Mesenchymal stem cell (in vitro differentiated cells and primary cell): ENCODE data around the gene RNU2-1.

ENCODE experiments used
- DNase-seq: peaks from one replicate; pipeline ENCODE4 v3.0.0-alpha.2; 2013
- H2AFZ ChIP-seq: one replicate; pipeline ENCODE4 v1.6.1; 2013; ENCODE audit warnings: low read depth, mild to moderate bottlenecking, control low read depth, inconsistent platforms, low read length, moderate library complexity
- H2AK5ac ChIP-seq: 2 replicates; pipeline ENCODE4 v1.6.1; 2013; ENCODE audit warnings: low read length, moderate library complexity, mild to moderate bottlenecking, inconsistent platforms; ENCODE audit not compliant: severe bottlenecking
- H2BK120ac ChIP-seq: one replicate; pipeline ENCODE4 v1.6.1; 2013; ENCODE audit warnings: low read depth, mild to moderate bottlenecking, inconsistent platforms, low read length, moderate library complexity
- H2BK12ac ChIP-seq, 2 experiments: one replicate each; pipeline ENCODE4 v1.6.1; 2013; ENCODE audit warnings: inconsistent platforms in 2 of 2, low read length in 2 of 2, mild to moderate bottlenecking in 2 of 2, moderate library complexity in 2 of 2, control low read depth in 1 of 2
- H2BK15ac ChIP-seq: one replicate; pipeline ENCODE4 v1.6.1; 2013; ENCODE audit warnings: mild to moderate bottlenecking, low read depth, inconsistent platforms; ENCODE audit not compliant: poor library complexity, severe bottlenecking
- H2BK5ac ChIP-seq: 2 replicates; pipeline ENCODE4 v1.6.1; 2013; ENCODE audit warnings: low read depth, mild to moderate bottlenecking, low read length, control low read depth, inconsistent platforms; ENCODE audit not compliant: poor library complexity, severe bottlenecking
- H3K14ac ChIP-seq, 2 experiments: one replicate each; pipeline ENCODE4 v1.6.1; 2013; ENCODE audit warnings: inconsistent platforms in 2 of 2, low read length in 2 of 2, control low read depth in 1 of 2, mild to moderate bottlenecking in 1 of 2, moderate library complexity in 1 of 2
- H3K18ac ChIP-seq, 2 experiments: one replicate each; pipeline ENCODE4 v1.6.1; 2013; ENCODE audit warnings: inconsistent platforms in 2 of 2, low read length in 2 of 2, control low read depth in 1 of 2, low read depth in 1 of 2, mild to moderate bottlenecking in 1 of 2
- H3K23ac ChIP-seq, 2 experiments: one replicate each; pipeline ENCODE4 v1.6.1; 2013; ENCODE audit warnings: inconsistent platforms in 2 of 2, low read length in 2 of 2, mild to moderate bottlenecking in 2 of 2, moderate library complexity in 2 of 2, control low read depth in 1 of 2
- H3K27ac ChIP-seq: 2 replicates; pipeline ENCODE4 v1.5.1; 2013; ENCODE audit warnings: mild to moderate bottlenecking, moderate library complexity, low read length, control low read depth, inconsistent platforms; ENCODE audit not compliant: poor library complexity, severe bottlenecking
- H3K27me3 ChIP-seq, 2 experiments: 2 replicates each; pipeline versions ENCODE4 v1.6.1 to v1.7.0; 2013; ENCODE audit warnings: low read length in 2 of 2, mild to moderate bottlenecking in 2 of 2, moderate library complexity in 2 of 2, control low read depth in 1 of 2, inconsistent platforms in 1 of 2; ENCODE audit not compliant: control insufficient read depth in 1 of 2, insufficient read depth in 1 of 2
- H3K36me3 ChIP-seq, 2 experiments: 2 replicates each; pipeline versions ENCODE4 v1.6.1 to v1.7.0; 2013; ENCODE audit warnings: low read length in 2 of 2, control low read depth in 1 of 2, inconsistent platforms in 1 of 2, low read depth in 1 of 2, mild to moderate bottlenecking in 1 of 2; ENCODE audit not compliant: insufficient read depth in 2 of 2, control insufficient read depth in 1 of 2
- H3K4ac ChIP-seq, 2 experiments: one replicate each; pipeline ENCODE4 v1.6.1; 2013; ENCODE audit warnings: inconsistent platforms in 2 of 2, low read length in 2 of 2, mild to moderate bottlenecking in 2 of 2, moderate library complexity in 2 of 2, control low read depth in 1 of 2, low read depth in 1 of 2
- H3K4me1 ChIP-seq: 2 replicates; pipeline ENCODE4 v1.6.1; 2013; ENCODE audit warnings: low read depth, low read length, control low read depth; ENCODE audit not compliant: control insufficient read depth, insufficient read depth
- H3K4me2 ChIP-seq: 2 replicates; pipeline ENCODE4 v1.6.1; 2013; ENCODE audit warnings: low read length, mild to moderate bottlenecking, inconsistent platforms; ENCODE audit not compliant: poor library complexity, severe bottlenecking
- H3K4me3 ChIP-seq, 2 experiments: 2 replicates each; pipeline versions ENCODE4 v1.5.1 to v1.7.0; 2013; ENCODE audit warnings: low read length in 2 of 2, mild to moderate bottlenecking in 2 of 2, control low read depth in 1 of 2, low read depth in 1 of 2; ENCODE audit not compliant: insufficient read depth in 1 of 2
- H3K79me1 ChIP-seq: replicated peaks from 2 replicates; pipeline ENCODE4 v1.6.1; 2013; ENCODE audit warnings: mild to moderate bottlenecking, control low read depth, low read length, inconsistent platforms; ENCODE audit not compliant: poor library complexity, severe bottlenecking
- H3K9ac ChIP-seq: 2 replicates; pipeline ENCODE4 v1.7.0; 2013; ENCODE audit warnings: mild to moderate bottlenecking, low read length, moderate library complexity
- H3K9me3 ChIP-seq: 2 replicates; pipeline ENCODE4 v1.7.0; 2013; ENCODE audit warnings: mild to moderate bottlenecking, low read length; ENCODE audit not compliant: control insufficient read depth
- H4K8ac ChIP-seq: one replicate; pipeline ENCODE4 v1.6.1; 2013; ENCODE audit warnings: inconsistent platforms, mild to moderate bottlenecking, low read length, moderate library complexity
- H4K91ac ChIP-seq: one replicate; pipeline ENCODE4 v1.6.1; 2013; ENCODE audit warnings: mild to moderate bottlenecking, low read length, inconsistent platforms
- WGBS: methylation state at CpG from one replicate; pipeline ENCODE4 v1.1.7; 2013; ENCODE audit warnings: mixed read lengths; 5-methylcytosine and 5-hydroxymethylcytosine counted together

Gene RNU2-1

DNA sequence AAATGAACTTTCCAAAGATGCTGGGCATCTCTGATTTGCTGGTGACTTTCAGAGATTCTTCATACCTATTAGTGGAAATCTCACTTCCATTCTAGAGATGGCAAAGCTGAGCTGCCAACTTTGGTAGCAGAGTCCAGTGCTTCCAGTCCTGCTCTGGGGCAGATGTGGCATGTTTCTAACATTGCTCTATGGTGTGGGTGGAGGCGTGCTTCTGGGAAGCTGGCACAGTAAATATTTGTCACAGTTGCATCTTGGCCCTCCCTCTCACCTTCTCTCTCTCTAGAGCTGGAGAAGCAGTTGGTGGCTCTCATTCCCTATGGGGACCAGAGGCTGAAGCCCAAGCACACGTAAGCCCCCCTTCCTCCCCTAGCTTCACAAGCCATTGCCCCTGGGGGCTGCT is 20.2 kb downstream of the RNU2-1 start:
- Histone ChIP-seq H3K36me3 (peaks cover 37 to 58% of the 10 kb centered on the region in 2 experiments), H4K8ac (no peak overlapping the region), H2BK12ac (no peak overlapping the region), H3K14ac (no peak overlapping the region), H2BK5ac (no peak overlapping the region), H3K18ac (no peak overlapping the region), H2AFZ (no peak overlapping the region), H3K4me3 (no peak overlapping the region), H3K27ac (no peak overlapping the region), H4K91ac (no peak overlapping the region), H3K4me2 (no peak overlapping the region), H2BK120ac (no peak overlapping the region), H3K9me3 (no peaks in the 10 kb centered on the region), H2AK5ac (no peak overlapping the region), H3K27me3 (no peaks in the 10 kb centered on the region), H3K4ac (no peak overlapping the region), H2BK15ac (no peak overlapping the region), H3K4me1 (peaks cover 10% of the 10 kb centered on the region), H3K9ac (no peak overlapping the region), H3K23ac (no peak overlapping the region), H3K79me1 (peaks cover 27% of the 10 kb centered on the region)
- WGBS, result 94% methylated on average over 2 of the region's 2 CpGs
- no peak for DNase-seq

DNA sequence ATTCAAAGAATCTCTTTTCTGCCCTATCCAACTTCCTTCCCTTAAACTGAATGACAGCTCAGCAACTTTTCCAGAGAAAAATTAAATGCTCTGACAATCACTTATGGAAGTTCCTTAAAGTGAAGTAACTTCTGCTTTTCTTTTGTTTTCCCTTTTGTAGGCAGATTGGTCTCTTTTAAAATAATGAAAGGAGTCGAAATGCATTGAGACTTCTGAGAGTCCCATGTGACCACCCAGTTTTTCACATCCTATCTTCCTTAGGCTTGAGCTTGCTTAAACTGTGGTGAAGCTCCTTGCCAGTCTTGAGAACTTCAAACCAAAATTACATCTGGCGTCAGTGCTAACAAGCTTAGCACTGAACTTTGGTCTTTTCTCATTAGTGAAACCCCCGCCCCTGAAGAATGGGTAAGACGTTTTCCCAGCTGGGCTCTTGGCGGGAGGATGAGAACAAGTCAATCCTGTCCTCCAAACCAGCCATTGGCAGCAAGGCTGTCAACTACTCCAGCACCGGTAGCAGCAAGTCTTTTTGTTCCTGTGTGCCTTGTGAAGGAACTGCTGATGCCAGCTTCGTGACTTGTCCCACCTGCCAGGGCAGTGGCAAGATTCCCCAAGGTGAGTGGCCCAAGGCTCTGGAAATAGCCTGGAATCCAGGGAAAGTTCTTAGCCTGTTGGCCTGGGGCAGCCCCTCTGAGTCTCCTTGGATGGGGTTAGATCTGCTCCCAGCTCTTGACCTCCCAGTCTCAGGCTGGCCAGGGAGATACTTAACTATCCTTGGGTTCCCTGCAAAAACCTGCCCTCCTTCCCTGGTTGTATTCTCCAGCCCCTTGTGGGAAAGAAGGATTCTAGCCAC is 20.9 kb downstream of the RNU2-1 start:
- Histone ChIP-seq H3K18ac (peak overlapping the region in 1 of 2 experiments; percentile 40), H3K27me3 (no peaks in the 10 kb centered on the region), H3K9me3 (no peaks in the 10 kb centered on the region), H2BK15ac (no peak overlapping the region), H3K27ac (no peak overlapping the region), H3K23ac (no peak overlapping the region), H3K4me2 (peak overlapping the region; percentile 88), H3K79me1 (peaks cover 27% of the 10 kb centered on the region), H2BK5ac (no peak overlapping the region), H4K8ac (no peak overlapping the region), H3K14ac (no peak overlapping the region), H3K9ac (peak overlapping the region; percentile 94), H3K4ac (no peak overlapping the region), H3K4me3 (peak overlapping the region in 1 of 2 experiments; percentile 87), H2AFZ (no peak overlapping the region), H4K91ac (no peak overlapping the region), H3K36me3 (peaks cover 38 to 63% of the 10 kb centered on the region in 2 experiments), H3K4me1 (peaks cover 10% of the 10 kb centered on the region), H2BK12ac (no peak overlapping the region), H2BK120ac (no peak overlapping the region), H2AK5ac (no peak overlapping the region)
- WGBS, result 94% methylated on average over 7 of the region's 7 CpGs
- DNase-seq, result no peak

DNA sequence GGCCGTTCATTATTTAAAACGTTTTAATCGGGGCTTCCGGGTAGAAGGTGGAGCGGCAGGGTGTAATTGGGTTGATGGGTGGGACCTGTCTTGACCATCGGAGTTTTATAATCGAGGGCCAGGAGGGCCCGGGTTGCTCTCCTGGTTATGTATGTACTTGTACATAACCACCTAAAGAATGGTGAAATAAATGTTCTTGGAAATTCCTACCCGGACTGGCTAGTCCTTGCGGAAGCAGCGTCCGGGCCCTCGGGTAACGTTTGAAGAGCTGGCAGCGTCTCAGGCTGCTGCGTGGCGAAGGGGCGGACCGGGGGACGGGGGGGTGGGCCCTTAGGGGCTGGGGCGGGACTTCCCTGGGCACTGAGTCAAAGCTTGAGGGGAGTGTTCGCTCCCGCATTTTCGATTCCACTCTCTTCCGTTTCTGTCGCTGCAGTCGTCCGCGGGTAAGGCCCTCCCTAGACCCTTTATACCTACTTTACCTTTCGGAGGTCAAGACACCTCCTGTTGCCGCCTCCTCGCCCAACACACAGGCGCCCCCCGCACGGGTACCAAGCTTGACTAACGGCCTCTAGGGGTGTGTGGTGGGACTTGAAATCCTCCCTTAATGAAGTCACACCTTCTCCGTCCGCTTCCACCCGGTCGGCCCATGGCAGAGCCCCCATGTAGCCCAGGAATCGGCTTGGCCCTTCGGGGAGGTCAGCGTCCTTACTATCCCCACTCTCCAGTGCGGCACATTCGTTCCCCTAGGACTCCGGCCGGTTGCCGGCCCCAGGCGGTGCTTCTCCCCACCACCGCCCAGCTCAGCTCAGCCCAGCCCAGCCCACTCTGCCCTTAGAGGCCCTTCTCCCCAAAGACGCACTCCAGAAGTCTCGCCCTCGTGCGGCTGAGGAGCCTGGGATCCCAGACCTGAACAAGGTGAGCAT is 22.0 kb downstream of the RNU2-1 start, which contains the start of gene TMEM106A:
Gene TMEM106A (plus strand): TSS at position 396 of the 923 bp plus-strand sequence. CDS start 1,167 bp downstream, outside the sequence.
- Histone ChIP-seq H3K4ac (peak within 1 kb of the TSS; percentile 32 to 37), H2BK120ac (peak within 1 kb of the TSS; percentile 61), H3K27ac (peak within 1 kb of the TSS; percentile 88), H2AFZ (peak within 1 kb of the TSS; percentile 81), H4K8ac (peak within 1 kb of the TSS; percentile 80), H3K27me3 (no peaks in the 10 kb centered on the region), H2AK5ac (peak within 1 kb of the TSS; percentile 77), H3K9ac (peak within 1 kb of the TSS; percentile 94), H3K36me3 (peaks cover 32 to 63% of the 10 kb centered on the region in 2 experiments), H3K79me1 (peaks cover 27% of the 10 kb centered on the region), H3K4me2 (peak within 1 kb of the TSS; percentile 88), H3K9me3 (no peaks in the 10 kb centered on the region), H3K23ac (peak within 1 kb of the TSS in 1 of 2 experiments; percentile 78), H3K18ac (peak within 1 kb of the TSS; percentile 40 to 87), H2BK15ac (peak within 1 kb of the TSS; percentile 26), H2BK12ac (peak within 1 kb of the TSS in 1 of 2 experiments; percentile 18), H3K14ac (peak within 1 kb of the TSS in 1 of 2 experiments; percentile 92), H3K4me1 (peaks cover 8% of the 10 kb centered on the region), H4K91ac (peak within 1 kb of the TSS; percentile 48), H2BK5ac (no peak within 1 kb of the TSS), H3K4me3 (peak within 1 kb of the TSS; percentile 56 to 87)
- WGBS, result 1% methylated on average over 38 of the region's 54 CpGs
- peak; percentile 91 for DNase-seq
